ENCODE results near the gene PSMD10.

- TF ChIP-seq CTCF (IDR thresholded peaks at IDR 0.05; ENCODE audit: control extremely low read depth in 1 of 3, insufficient read depth in 1 of 3, low read depth in 1 of 3, low read length in 3 of 3), result no peak
- no peak for TF ChIP-seq ZNF274 (IDR thresholded peaks at IDR 0.05; ENCODE audit: borderline replicate concordance, extremely low read depth, low read length)
- no peak for TF ChIP-seq HDAC2 (IDR thresholded peaks at IDR 0.05; ENCODE audit: borderline replicate concordance in 1 of 2, low read depth in 2 of 2, low read length in 2 of 2)
- TF ChIP-seq POLR2A (IDR thresholded peaks at IDR 0.05; ENCODE audit: control extremely low read depth in 1 of 2, low read depth in 2 of 2, low read length in 2 of 2), result no peak
- no peak for TF ChIP-seq RBBP5 (IDR thresholded peaks at IDR 0.05; ENCODE audit: borderline replicate concordance, low read depth, low read length)
Observed at GRCh38 chrX:108055546-108055945, 35.8 kb downstream of the PSMD10 start.
